ENCODE data around the gene MOV10L1.

MOV10L1 gene

DNA sequence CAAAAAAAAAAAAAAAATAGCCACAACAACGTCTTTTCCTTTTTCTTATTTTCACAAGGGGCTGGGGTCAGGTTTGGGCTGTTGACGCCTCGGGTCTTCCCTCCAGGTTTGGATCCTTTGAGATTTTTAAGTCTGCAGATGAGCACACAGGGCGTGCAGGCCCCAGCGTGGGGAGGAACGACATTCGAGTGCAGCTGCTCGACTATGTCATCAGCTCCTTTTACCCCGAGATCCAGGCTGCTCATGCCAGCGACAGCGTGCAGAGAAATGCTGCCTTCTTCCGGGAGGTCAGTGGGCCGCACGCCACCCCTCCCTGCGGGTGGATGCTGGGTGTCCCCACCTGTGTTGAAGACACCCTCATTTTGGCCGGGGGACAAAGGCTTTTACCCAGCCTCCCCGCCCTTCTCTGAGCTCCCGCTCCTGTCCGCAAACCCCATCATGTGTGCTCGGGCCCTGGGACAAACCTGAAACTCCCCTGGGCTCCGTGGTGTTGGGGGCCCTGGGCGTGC lies 118.7 kb downstream of the MOV10L1 start:
- DNase-seq, result no peak

- no peak for DNase-seq
Observed at GRCh38 chr22:50208939-50209892, 119.4 kb downstream of the MOV10L1 start.

DNA sequence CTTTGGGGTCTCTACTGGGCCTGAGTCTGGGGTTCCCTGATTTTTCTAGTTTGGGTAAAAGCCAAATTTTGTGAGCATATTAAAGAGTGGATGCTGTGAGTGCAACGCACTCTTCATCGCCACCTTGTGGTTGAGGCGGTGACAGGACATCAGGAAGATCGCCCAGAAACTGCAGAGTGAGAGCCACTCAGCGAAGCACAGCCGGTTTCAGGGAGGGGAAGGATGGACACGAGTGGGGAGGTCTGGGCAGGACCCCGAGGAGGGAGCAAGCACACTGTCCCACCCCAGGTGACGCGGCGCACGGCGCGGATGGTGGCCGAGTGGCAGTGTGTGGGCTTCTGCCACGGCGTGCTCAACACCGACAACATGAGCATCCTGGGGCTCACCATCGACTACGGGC lies 120.1 kb downstream of the MOV10L1 start:
- DNase-seq, result peak; percentile 77

GRCh38 chr22:50210378-50211139 lies 120.8 kb downstream of the MOV10L1 start:
- DNase-seq, result no peak

DNA sequence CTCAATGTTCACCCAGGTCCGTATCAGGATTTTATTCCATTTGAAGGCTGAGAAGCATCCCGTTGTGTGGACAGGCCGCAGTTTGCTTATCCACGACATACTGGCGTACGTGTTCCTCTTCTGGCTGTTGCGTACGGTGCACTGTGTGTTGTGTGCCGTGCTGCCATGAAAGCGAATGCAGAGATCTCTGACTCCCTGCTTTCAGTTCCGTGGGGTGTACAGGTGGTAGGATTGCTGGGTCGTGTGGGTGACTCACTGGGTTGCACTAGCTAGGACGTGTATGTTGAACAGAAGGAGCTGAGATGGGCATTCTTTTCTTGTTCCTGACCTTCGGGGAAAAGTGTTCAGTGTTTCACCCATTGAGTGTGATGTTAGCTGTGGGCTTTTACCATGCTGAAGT lies 121.3 kb downstream of the MOV10L1 start:
- no peak for DNase-seq
